Caco-2 (cell line): ENCODE measurements around the gene DHRS1. TPM values are rescaled to one million over a fixed set of nuclear protein-coding genes. Genes with fewer than 3 reads are reported as not detected.

ENCODE experiments used
- BruUV-seq: library from RNA; stranded (reverse); fragments of 400-500 nt; replicated peaks from 2 replicates; lab custom pipeline; 2021; lab: Mats Ljungman, UMichigan
- CTCF ChIA-PET: fragments of 300-600 bp; sonication (Branson Sonifier 250); formaldehyde crosslinking; loops from one replicate; lab custom pipeline; 2022; ENCODE audit warnings: antibody characterized with exemption; lab: Charles Lee
- POLR2A ChIA-PET: fragments of 300-600 bp; sonication (Branson Sonifier 250); formaldehyde crosslinking; loops from one replicate; lab custom pipeline; 2022; ENCODE audit warnings: antibody characterized with exemption; lab: Charles Lee
- DNase-seq, 2 experiments: peaks; one replicate each; pipeline versions ENCODE4 v3.0.0 to v3.0.0-alpha.2; 2020 to 2022
- H3K27me3 ChIP-seq: replicated peaks from 2 replicates; pipeline ENCODE4 v1.6.0; 2011; ENCODE audit warnings: low read length; ENCODE audit not compliant: control insufficient read depth, insufficient read depth
- H3K36me3 ChIP-seq: 2 replicates; pipeline ENCODE4 v1.5.1; 2011; ENCODE audit warnings: low read length; ENCODE audit not compliant: control insufficient read depth, insufficient read depth
- H3K4me1 ChIP-seq: fragments of 250-450 bp; sonication (Bioruptor Pico); 2 replicates; pipeline ENCODE4 v1.5.1; 2020; ENCODE audit warnings: mild to moderate bottlenecking
- H3K4me3 ChIP-seq: 2 replicates; pipeline ENCODE4 v1.5.1; 2011; ENCODE audit warnings: low read depth, mild to moderate bottlenecking, control low read depth, low read length
- H3K9me3 ChIP-seq: fragments of 250-450 bp; sonication (Bioruptor Pico); 2 replicates; pipeline ENCODE4 v1.5.1; 2020; ENCODE audit warnings: mild to moderate bottlenecking, moderate library complexity
- H3K27ac Mint-ChIP-seq: one replicate; pipeline ENCODE4 v1.8.0; 2022; ENCODE audit warnings: mixed read lengths; ENCODE audit not compliant: unreplicated experiment
- H3K27me3 Mint-ChIP-seq: one replicate; pipeline ENCODE4 v1.8.0; 2022; ENCODE audit warnings: mixed read lengths; ENCODE audit not compliant: insufficient read depth, unreplicated experiment
- H3K36me3 Mint-ChIP-seq: one replicate; pipeline ENCODE4 v1.8.0; 2022; ENCODE audit warnings: mild to moderate bottlenecking, mixed read lengths; ENCODE audit not compliant: insufficient read depth, unreplicated experiment
- H3K4me1 Mint-ChIP-seq: one replicate; pipeline ENCODE4 v1.8.0; 2022; ENCODE audit warnings: low read depth, mixed read lengths; ENCODE audit not compliant: unreplicated experiment
- H3K4me3 Mint-ChIP-seq: one replicate; pipeline ENCODE4 v1.8.0; 2022; ENCODE audit warnings: mild to moderate bottlenecking, moderate library complexity, mixed read lengths; ENCODE audit not compliant: unreplicated experiment
- H3K9me3 Mint-ChIP-seq: one replicate; pipeline ENCODE4 v1.8.0; 2022; ENCODE audit warnings: mixed read lengths; ENCODE audit not compliant: unreplicated experiment
- intact Hi-C: fragments of 100-400 bp; cut with micrococcal nuclease; formaldehyde crosslinking; loops from one replicate; pipeline ENCODE4 v1.10.0; 2022; ENCODE audit not compliant: unreplicated experiment
- total RNA-seq: library from RNA; stranded (reverse); gene quantifications from 2 replicates; pipeline ENCODE4 v1.2.3, GENCODE V29; 2022
- TF ChIP-seq, protein P1 (sequence below), 2 experiments: fragments of 200-600 bp in 1 of 2; IDR thresholded peaks; 1 replicate in 1 of 2; 2 replicates in 1 of 2; pipeline versions ENCODE4 v1.5.1 to v1.8.0; 2011 to 2022; ENCODE audit warnings: antibody characterized with exemption in 1 of 2, control low read depth in 1 of 2, inconsistent platforms in 1 of 2, low read depth in 1 of 2, low read length in 1 of 2, mild to moderate bottlenecking in 1 of 2, moderate library complexity in 1 of 2; ENCODE audit not compliant: insufficient read depth in 1 of 2, severe bottlenecking in 1 of 2, unreplicated experiment in 1 of 2

The DHRS1 gene
- total RNA-seq, 1 experiment from 2014 or later = 18.1 TPM

DNA sequence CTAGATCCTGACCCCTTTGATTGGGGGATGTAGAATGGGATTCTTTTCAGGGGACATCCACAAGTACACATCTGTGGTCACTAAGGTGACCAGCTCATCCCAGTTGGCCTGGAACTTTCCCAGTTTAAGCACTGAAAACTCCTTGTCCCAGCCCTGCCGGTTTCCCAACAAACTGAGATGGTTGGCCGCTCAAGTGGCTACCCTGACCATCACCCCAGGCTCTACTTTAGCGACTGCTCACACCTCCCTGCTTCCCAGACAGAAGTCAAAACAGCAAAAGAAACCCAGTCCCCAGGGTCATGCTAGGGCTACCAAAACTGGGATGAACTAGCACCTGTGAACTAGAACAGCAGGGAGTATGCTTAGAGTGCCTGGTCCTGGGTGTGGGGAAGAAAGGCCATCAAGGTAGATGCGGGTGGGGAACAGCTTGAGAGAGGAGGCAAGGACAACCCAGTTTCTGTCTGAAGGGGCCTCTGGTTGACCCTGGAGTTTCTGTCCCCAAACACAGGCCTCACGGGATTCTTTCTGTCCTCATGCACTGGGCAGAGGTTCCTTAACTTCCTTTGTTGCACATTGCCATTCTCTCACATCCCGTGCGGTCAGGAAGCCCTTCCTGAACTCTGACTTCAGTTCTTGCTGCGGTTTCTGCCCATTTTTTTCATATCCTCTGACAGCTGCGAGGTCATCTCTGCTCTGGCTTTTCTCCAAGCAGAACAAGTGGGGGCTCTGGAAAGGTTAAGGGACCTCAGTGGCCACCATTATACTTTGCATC, 13.3 kb upstream of the DHRS1 start:
- H3K9me3 ChIP-seq = no peaks in the 10 kb centered on the region
- H3K4me3 ChIP-seq = no peak overlapping the region
- TF ChIP-seq, protein P1, sequence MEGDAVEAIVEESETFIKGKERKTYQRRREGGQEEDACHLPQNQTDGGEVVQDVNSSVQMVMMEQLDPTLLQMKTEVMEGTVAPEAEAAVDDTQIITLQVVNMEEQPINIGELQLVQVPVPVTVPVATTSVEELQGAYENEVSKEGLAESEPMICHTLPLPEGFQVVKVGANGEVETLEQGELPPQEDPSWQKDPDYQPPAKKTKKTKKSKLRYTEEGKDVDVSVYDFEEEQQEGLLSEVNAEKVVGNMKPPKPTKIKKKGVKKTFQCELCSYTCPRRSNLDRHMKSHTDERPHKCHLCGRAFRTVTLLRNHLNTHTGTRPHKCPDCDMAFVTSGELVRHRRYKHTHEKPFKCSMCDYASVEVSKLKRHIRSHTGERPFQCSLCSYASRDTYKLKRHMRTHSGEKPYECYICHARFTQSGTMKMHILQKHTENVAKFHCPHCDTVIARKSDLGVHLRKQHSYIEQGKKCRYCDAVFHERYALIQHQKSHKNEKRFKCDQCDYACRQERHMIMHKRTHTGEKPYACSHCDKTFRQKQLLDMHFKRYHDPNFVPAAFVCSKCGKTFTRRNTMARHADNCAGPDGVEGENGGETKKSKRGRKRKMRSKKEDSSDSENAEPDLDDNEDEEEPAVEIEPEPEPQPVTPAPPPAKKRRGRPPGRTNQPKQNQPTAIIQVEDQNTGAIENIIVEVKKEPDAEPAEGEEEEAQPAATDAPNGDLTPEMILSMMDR (IDR thresholded peaks at IDR 0.05; ENCODE audit: insufficient read depth in 1 of 2, low read depth in 1 of 2, low read length in 1 of 2, severe bottlenecking in 1 of 2, unreplicated experiment in 1 of 2) = no peak
- H3K4me1 ChIP-seq = peaks cover 22% of the 10 kb centered on the region
- no peaks in the 10 kb centered on the region for H3K36me3 ChIP-seq
- CTCF ChIA-PET = no interaction called here
- Mint-ChIP-seq H3K4me1 (peaks cover 12% of the 10 kb centered on the region), H3K9me3 (no peaks in the 10 kb centered on the region), H3K36me3 (peaks cover 27% of the 10 kb centered on the region), H3K27me3 (no peaks in the 10 kb centered on the region), H3K27ac (no peak overlapping the region), H3K4me3 (no peak overlapping the region)
- POLR2A ChIA-PET = no interaction called here
- DNase-seq = no peak
- intact Hi-C loops = no loop called here
- H3K27me3 ChIP-seq = no peaks in the 10 kb centered on the region
- BruUV-seq = no TSS peak

DNA sequence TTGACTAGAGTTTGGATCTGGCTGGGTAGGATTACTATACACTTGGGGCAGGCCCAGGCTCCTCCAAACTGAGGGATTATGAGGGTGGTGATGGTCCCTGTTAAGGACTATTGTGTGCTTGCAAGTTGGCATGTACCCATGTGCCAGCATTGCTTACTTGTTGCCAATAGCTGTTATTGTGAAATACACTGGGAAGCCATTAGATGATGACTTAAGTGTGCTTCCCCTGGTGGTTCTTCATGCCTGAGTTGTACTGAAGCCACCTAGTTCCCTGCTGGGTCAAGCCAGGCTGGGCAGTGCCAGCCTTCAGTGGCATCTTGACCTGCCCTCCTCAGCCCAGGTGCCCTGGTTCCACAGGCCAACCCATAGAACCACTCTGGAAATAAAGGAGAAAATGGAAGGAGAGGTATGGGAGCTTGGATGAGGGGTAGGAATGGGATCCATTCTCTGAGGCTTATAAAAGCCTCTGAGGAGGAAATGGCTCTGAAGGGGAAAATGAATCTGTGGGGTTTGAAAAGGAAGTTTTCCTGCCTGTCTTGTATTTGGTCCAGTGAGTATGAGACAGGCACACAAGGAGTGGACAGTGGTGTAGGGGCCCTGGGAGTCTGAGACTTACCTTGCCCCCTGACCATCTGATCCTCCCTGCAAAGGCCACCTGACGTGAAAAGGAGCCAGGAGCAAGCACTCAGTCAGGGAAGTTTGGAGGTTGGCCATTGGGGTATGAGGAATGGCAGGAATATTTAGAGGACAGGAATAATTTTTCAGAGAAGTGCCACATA, 12.4 kb upstream of the DHRS1 start:
- DNase-seq = no peak
- no TSS peak for BruUV-seq
- ChIA-PET CTCF (no interaction called here), POLR2A (no interaction called here)
- no peaks in the 10 kb centered on the region for H3K9me3 Mint-ChIP-seq
- peaks cover 33% of the 10 kb centered on the region for H3K36me3 Mint-ChIP-seq
- Histone ChIP-seq H3K4me3 (no peak overlapping the region), H3K9me3 (no peaks in the 10 kb centered on the region), H3K36me3 (no peaks in the 10 kb centered on the region), H3K4me1 (peaks cover 31% of the 10 kb centered on the region), H3K27me3 (no peaks in the 10 kb centered on the region)
- H3K27me3 Mint-ChIP-seq = no peaks in the 10 kb centered on the region
- H3K4me1 Mint-ChIP-seq = peaks cover 21% of the 10 kb centered on the region
- intact Hi-C loops = no loop called here
- H3K4me3 Mint-ChIP-seq = no peak overlapping the region
- no peak overlapping the region for H3K27ac Mint-ChIP-seq
- TF ChIP-seq, protein P1 (IDR thresholded peaks at IDR 0.05; ENCODE audit: insufficient read depth in 1 of 2, low read depth in 1 of 2, low read length in 1 of 2, severe bottlenecking in 1 of 2, unreplicated experiment in 1 of 2) = no peak

DNA sequence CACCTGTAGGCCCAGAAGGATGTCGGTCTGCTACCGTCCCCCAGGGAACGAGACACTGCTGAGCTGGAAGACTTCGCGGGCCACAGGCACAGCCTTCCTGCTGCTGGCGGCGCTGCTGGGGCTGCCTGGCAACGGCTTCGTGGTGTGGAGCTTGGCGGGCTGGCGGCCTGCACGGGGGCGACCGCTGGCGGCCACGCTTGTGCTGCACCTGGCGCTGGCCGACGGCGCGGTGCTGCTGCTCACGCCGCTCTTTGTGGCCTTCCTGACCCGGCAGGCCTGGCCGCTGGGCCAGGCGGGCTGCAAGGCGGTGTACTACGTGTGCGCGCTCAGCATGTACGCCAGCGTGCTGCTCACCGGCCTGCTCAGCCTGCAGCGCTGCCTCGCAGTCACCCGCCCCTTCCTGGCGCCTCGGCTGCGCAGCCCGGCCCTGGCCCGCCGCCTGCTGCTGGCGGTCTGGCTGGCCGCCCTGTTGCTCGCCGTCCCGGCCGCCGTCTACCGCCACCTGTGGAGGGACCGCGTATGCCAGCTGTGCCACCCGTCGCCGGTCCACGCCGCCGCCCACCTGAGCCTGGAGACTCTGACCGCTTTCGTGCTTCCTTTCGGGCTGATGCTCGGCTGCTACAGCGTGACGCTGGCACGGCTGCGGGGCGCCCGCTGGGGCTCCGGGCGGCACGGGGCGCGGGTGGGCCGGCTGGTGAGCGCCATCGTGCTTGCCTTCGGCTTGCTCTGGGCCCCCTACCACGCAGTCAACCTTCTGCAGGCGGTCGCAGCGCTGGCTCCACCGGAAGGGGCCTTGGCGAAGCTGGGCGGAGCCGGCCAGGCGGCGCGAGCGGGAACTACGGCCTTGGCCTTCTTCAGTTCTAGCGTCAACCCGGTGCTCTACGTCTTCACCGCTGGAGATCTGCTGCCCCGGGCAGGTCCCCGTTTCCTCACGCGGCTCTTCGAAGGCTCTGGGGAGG, 11.3 kb upstream of the DHRS1 start, which contains the start of gene LTB4R:
Gene LTB4R, plus strand, starts transcription at position 857 of the 959 bp plus-strand sequence. CDS start 4,150 bp downstream, outside the sequence.
- no peak for DNase-seq
- ChIA-PET POLR2A (no interaction called here), CTCF (interaction anchor here (4.3 kb wide), 1 partner anchor 69 kb away, joined by 42 read pairs; the partner anchor contains the start of gene TINF2)
- Mint-ChIP-seq H3K4me1 (peaks cover 27% of the 10 kb centered on the region), H3K4me3 (no peak within 1 kb of the TSS), H3K9me3 (no peaks in the 10 kb centered on the region), H3K36me3 (peaks cover 32% of the 10 kb centered on the region), H3K27me3 (no peaks in the 10 kb centered on the region), H3K27ac (no peak within 1 kb of the TSS)
- no peaks in the 10 kb centered on the region for H3K9me3 ChIP-seq
- no peaks in the 10 kb centered on the region for H3K27me3 ChIP-seq
- H3K4me3 ChIP-seq = no peak within 1 kb of the TSS
- intact Hi-C loops = no loop called here
- H3K4me1 ChIP-seq = peaks cover 25% of the 10 kb centered on the region
- BruUV-seq = no TSS peak
- peaks cover 3% of the 10 kb centered on the region for H3K36me3 ChIP-seq
- TF ChIP-seq, protein P1 (IDR thresholded peaks at IDR 0.05; ENCODE audit: insufficient read depth in 1 of 2, low read depth in 1 of 2, low read length in 1 of 2, severe bottlenecking in 1 of 2, unreplicated experiment in 1 of 2) = no peak
